ENCODE data around the gene TMEM125.
A peak's percentile ranks its signal among the peaks of the same experiment; 100 is the strongest.

The TMEM125 gene

GRCh38 chr1:43235451-43236121 lies 34.2 kb upstream of the TMEM125 start:
- Histone ChIP-seq H3K9me3 (ENCODE audit: control insufficient read depth, low read length) (no peaks in the 10 kb centered on the region), H2BK5ac (ENCODE audit: low read depth, low read length, poor library complexity, severe bottlenecking) (no peak overlapping the region), H3K18ac (ENCODE audit: low read depth in 1 of 2, low read length in 2 of 2) (no peak overlapping the region), H3K4me3 (ENCODE audit: insufficient read depth in 1 of 2, low read depth in 1 of 2, low read length in 2 of 2) (no peak overlapping the region), H3K4me1 (ENCODE audit: control insufficient read depth, insufficient read depth, low read depth, low read length) (peaks cover 2% of the 10 kb centered on the region), H2AK5ac (ENCODE audit: low read length, severe bottlenecking) (no peak overlapping the region), H2AFZ (ENCODE audit: low read depth, low read length) (no peak overlapping the region), H4K91ac (ENCODE audit: low read length) (no peak overlapping the region), H3K4me2 (ENCODE audit: low read length, poor library complexity, severe bottlenecking) (no peak overlapping the region), H3K4ac (ENCODE audit: low read depth in 1 of 2, low read length in 2 of 2) (no peak overlapping the region), H3K79me1 (replicated peaks; ENCODE audit: low read length, poor library complexity, severe bottlenecking) (no peaks in the 10 kb centered on the region), H3K9ac (ENCODE audit: low read length) (no peak overlapping the region), H3K14ac (ENCODE audit: low read length in 2 of 2) (no peak overlapping the region), H3K27me3 (ENCODE audit: control insufficient read depth in 1 of 2, insufficient read depth in 1 of 2, low read length in 2 of 2) (no peaks in the 10 kb centered on the region), H4K8ac (ENCODE audit: low read length) (no peak overlapping the region), H3K23ac (ENCODE audit: low read length in 2 of 2) (no peak overlapping the region), H2BK15ac (ENCODE audit: low read depth, poor library complexity, severe bottlenecking) (no peak overlapping the region), H3K36me3 (ENCODE audit: control insufficient read depth in 1 of 2, insufficient read depth in 2 of 2, low read depth in 1 of 2, low read length in 2 of 2) (no peaks in the 10 kb centered on the region), H2BK120ac (ENCODE audit: low read depth, low read length) (no peak overlapping the region), H3K27ac (ENCODE audit: low read length, poor library complexity, severe bottlenecking) (no peak overlapping the region), H2BK12ac (ENCODE audit: low read length in 2 of 2) (no peak overlapping the region)
- WGBS = 95% methylated on average over 9 of the region's 9 CpGs
- no peak for DNase-seq

DNA sequence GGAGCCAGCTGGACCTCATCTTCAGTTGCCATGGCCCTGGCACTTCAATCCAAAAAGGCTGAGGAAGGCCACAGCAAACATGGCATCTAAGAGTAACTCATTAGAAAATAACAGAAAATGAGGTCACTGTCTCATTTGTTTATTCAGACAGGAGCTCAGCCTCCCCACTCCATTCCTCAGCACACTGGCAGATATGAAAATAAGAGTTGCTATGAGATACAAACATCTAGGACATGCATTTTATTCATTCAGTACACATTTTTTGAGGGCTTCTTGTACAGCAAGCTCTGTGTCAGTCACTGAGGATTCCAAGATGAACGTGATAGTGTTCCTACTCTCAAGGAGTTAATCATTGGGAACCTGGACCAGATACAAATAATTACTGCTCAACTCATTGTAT lies 32.7 kb upstream of the TMEM125 start:
- Histone ChIP-seq H2AK5ac (ENCODE audit: low read length, severe bottlenecking) (no peak overlapping the region), H3K4me2 (ENCODE audit: low read length, poor library complexity, severe bottlenecking) (no peak overlapping the region), H3K9ac (ENCODE audit: low read length) (no peak overlapping the region), H2BK12ac (ENCODE audit: low read length in 2 of 2) (no peak overlapping the region), H3K27me3 (ENCODE audit: control insufficient read depth in 1 of 2, insufficient read depth in 1 of 2, low read length in 2 of 2) (no peaks in the 10 kb centered on the region), H3K4me1 (ENCODE audit: control insufficient read depth, insufficient read depth, low read depth, low read length) (peaks cover 5% of the 10 kb centered on the region), H3K79me1 (replicated peaks; ENCODE audit: low read length, poor library complexity, severe bottlenecking) (no peaks in the 10 kb centered on the region), H2BK15ac (ENCODE audit: low read depth, poor library complexity, severe bottlenecking) (no peak overlapping the region), H2AFZ (ENCODE audit: low read depth, low read length) (no peak overlapping the region), H4K91ac (ENCODE audit: low read length) (peak overlapping the region; percentile 36), H2BK5ac (ENCODE audit: low read depth, low read length, poor library complexity, severe bottlenecking) (no peak overlapping the region), H3K14ac (ENCODE audit: low read length in 2 of 2) (no peak overlapping the region), H3K4me3 (ENCODE audit: insufficient read depth in 1 of 2, low read depth in 1 of 2, low read length in 2 of 2) (no peak overlapping the region), H3K36me3 (ENCODE audit: control insufficient read depth in 1 of 2, insufficient read depth in 2 of 2, low read depth in 1 of 2, low read length in 2 of 2) (no peaks in the 10 kb centered on the region), H3K23ac (ENCODE audit: low read length in 2 of 2) (no peak overlapping the region), H2BK120ac (ENCODE audit: low read depth, low read length) (no peak overlapping the region), H3K27ac (ENCODE audit: low read length, poor library complexity, severe bottlenecking) (no peak overlapping the region), H3K4ac (ENCODE audit: low read depth in 1 of 2, low read length in 2 of 2) (no peak overlapping the region), H4K8ac (ENCODE audit: low read length) (no peak overlapping the region), H3K18ac (ENCODE audit: low read depth in 1 of 2, low read length in 2 of 2) (no peak overlapping the region), H3K9me3 (ENCODE audit: control insufficient read depth, low read length) (no peaks in the 10 kb centered on the region)
- 94% methylated on average over 1 of the region's 1 CpG for WGBS
- peak; percentile 15 for DNase-seq

- Histone ChIP-seq H3K4me2 (ENCODE audit: low read length, poor library complexity, severe bottlenecking) (no peak overlapping the region), H3K36me3 (ENCODE audit: control insufficient read depth in 1 of 2, insufficient read depth in 2 of 2, low read depth in 1 of 2, low read length in 2 of 2) (no peaks in the 10 kb centered on the region), H3K23ac (ENCODE audit: low read length in 2 of 2) (no peak overlapping the region), H3K27ac (ENCODE audit: low read length, poor library complexity, severe bottlenecking) (no peak overlapping the region), H2AFZ (ENCODE audit: low read depth, low read length) (no peak overlapping the region), H4K91ac (ENCODE audit: low read length) (no peak overlapping the region), H3K9ac (ENCODE audit: low read length) (no peak overlapping the region), H3K4ac (ENCODE audit: low read depth in 1 of 2, low read length in 2 of 2) (no peak overlapping the region), H2BK15ac (ENCODE audit: low read depth, poor library complexity, severe bottlenecking) (no peak overlapping the region), H3K27me3 (ENCODE audit: control insufficient read depth in 1 of 2, insufficient read depth in 1 of 2, low read length in 2 of 2) (no peaks in the 10 kb centered on the region), H3K4me3 (ENCODE audit: insufficient read depth in 1 of 2, low read depth in 1 of 2, low read length in 2 of 2) (no peak overlapping the region), H2BK120ac (ENCODE audit: low read depth, low read length) (no peak overlapping the region), H3K18ac (ENCODE audit: low read depth in 1 of 2, low read length in 2 of 2) (no peak overlapping the region), H4K8ac (ENCODE audit: low read length) (no peak overlapping the region), H2BK12ac (ENCODE audit: low read length in 2 of 2) (no peak overlapping the region), H3K79me1 (replicated peaks; ENCODE audit: low read length, poor library complexity, severe bottlenecking) (no peaks in the 10 kb centered on the region), H2AK5ac (ENCODE audit: low read length, severe bottlenecking) (no peak overlapping the region), H3K9me3 (ENCODE audit: control insufficient read depth, low read length) (no peaks in the 10 kb centered on the region), H2BK5ac (ENCODE audit: low read depth, low read length, poor library complexity, severe bottlenecking) (no peak overlapping the region), H3K4me1 (ENCODE audit: control insufficient read depth, insufficient read depth, low read depth, low read length) (peaks cover 3% of the 10 kb centered on the region), H3K14ac (ENCODE audit: low read length in 2 of 2) (no peak overlapping the region)
- peak; percentile 63 for DNase-seq
- WGBS = 2% methylated on average over 4 of the region's 5 CpGs
Measured at GRCh38 chr1:43238085-43238484, 31.7 kb upstream of the TMEM125 start.

DNA sequence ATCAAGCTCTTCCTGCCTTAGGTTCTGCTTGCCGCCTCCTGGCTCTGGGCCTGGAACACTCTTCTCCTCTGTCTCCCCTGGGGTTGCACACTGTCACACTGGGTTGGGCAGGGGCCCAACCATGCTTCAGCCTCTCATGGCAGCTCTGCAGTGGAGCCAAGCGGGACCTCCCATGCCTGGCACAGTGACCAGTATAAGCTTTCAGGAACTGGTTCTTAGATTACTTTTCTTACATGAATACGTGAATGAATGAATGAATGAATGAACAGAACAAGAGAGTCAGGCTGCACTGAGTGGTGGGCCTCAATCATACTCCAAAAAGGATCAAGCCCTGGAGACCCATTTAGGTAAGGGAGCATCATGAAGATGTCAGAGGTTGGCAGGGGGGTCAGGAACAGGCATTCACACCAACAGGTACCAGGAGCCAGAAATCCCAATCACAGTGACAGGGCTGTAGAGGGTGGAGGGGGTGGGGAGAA lies 30.8 kb upstream of the TMEM125 start:
- Histone ChIP-seq H3K27ac (ENCODE audit: low read length, poor library complexity, severe bottlenecking) (no peak overlapping the region), H3K18ac (ENCODE audit: low read depth in 1 of 2, low read length in 2 of 2) (no peak overlapping the region), H3K4me1 (ENCODE audit: control insufficient read depth, insufficient read depth, low read depth, low read length) (peaks cover 3% of the 10 kb centered on the region), H4K8ac (ENCODE audit: low read length) (no peak overlapping the region), H3K4ac (ENCODE audit: low read depth in 1 of 2, low read length in 2 of 2) (no peak overlapping the region), H2BK15ac (ENCODE audit: low read depth, poor library complexity, severe bottlenecking) (no peak overlapping the region), H3K79me1 (replicated peaks; ENCODE audit: low read length, poor library complexity, severe bottlenecking) (no peaks in the 10 kb centered on the region), H2AK5ac (ENCODE audit: low read length, severe bottlenecking) (no peak overlapping the region), H2AFZ (ENCODE audit: low read depth, low read length) (no peak overlapping the region), H2BK5ac (ENCODE audit: low read depth, low read length, poor library complexity, severe bottlenecking) (no peak overlapping the region), H3K14ac (ENCODE audit: low read length in 2 of 2) (no peak overlapping the region), H3K36me3 (ENCODE audit: control insufficient read depth in 1 of 2, insufficient read depth in 2 of 2, low read depth in 1 of 2, low read length in 2 of 2) (no peaks in the 10 kb centered on the region), H3K9me3 (ENCODE audit: control insufficient read depth, low read length) (no peaks in the 10 kb centered on the region), H2BK120ac (ENCODE audit: low read depth, low read length) (no peak overlapping the region), H4K91ac (ENCODE audit: low read length) (no peak overlapping the region), H3K23ac (ENCODE audit: low read length in 2 of 2) (no peak overlapping the region), H3K4me3 (ENCODE audit: insufficient read depth in 1 of 2, low read depth in 1 of 2, low read length in 2 of 2) (no peak overlapping the region), H2BK12ac (ENCODE audit: low read length in 2 of 2) (no peak overlapping the region), H3K27me3 (ENCODE audit: control insufficient read depth in 1 of 2, insufficient read depth in 1 of 2, low read length in 2 of 2) (no peaks in the 10 kb centered on the region), H3K9ac (ENCODE audit: low read length) (no peak overlapping the region), H3K4me2 (ENCODE audit: low read length, poor library complexity, severe bottlenecking) (no peak overlapping the region)
- 89% methylated on average over 3 of the region's 3 CpGs for WGBS
- DNase-seq = no peak
